GM21576 (cell line): ENCODE data around the gene BRAP.
A peak's percentile ranks its signal among the peaks of the same experiment; 100 is the strongest.
"Not testable (repeated sequence)": the region's sequence is repeated elsewhere in the genome, so short reads cannot be mapped to it uniquely, and the experiment has no call there.

Experiments
- ATAC-seq: cut with Tn5 transposase; IDR thresholded peaks from one replicate; pipeline ENCODE4 v1.9.1; 2021; ENCODE audit warnings: mild to moderate bottlenecking, moderate library complexity; ENCODE audit not compliant: unreplicated experiment

Gene BRAP

GRCh38 chr12:111685811-111686573 is at the start of gene BRAP, which contains the start of gene ACAD10:
Gene BRAP, minus strand, starts transcription at chr12:111685956. Its CDS starts 164 bp downstream, at chr12:111685792.
Gene ACAD10, plus strand, starts transcription at chr12:111686053. Its CDS starts 6,657 bp downstream, at chr12:111692710.
- ATAC-seq: peak; percentile 93

GRCh38 chr12:111733340-111733915 is 47.7 kb upstream of the BRAP start:
- ATAC-seq: no peak

- ATAC-seq: no peak
Measured at GRCh38 chr12:111732786-111733185, 47.0 kb upstream of the BRAP start.

GRCh38 chr12:111730420-111730819 is 44.7 kb upstream of the BRAP start:
- ATAC-seq: no peak

- no peak for ATAC-seq
Measured at GRCh38 chr12:111728795-111729194, 43.0 kb upstream of the BRAP start.

GRCh38 chr12:111723646-111724360 is 38.0 kb upstream of the BRAP start:
- not testable (repeated sequence) for ATAC-seq

GRCh38 chr12:111720457-111720856 is 34.7 kb upstream of the BRAP start:
- ATAC-seq: no peak

GRCh38 chr12:111719316-111719715 is 33.6 kb upstream of the BRAP start:
- ATAC-seq: not testable (repeated sequence)

- no peak for ATAC-seq
Measured at GRCh38 chr12:111715279-111715678, 29.5 kb upstream of the BRAP start.

GRCh38 chr12:111706145-111706544 is 20.4 kb upstream of the BRAP start:
- no peak for ATAC-seq

GRCh38 chr12:111705672-111706071 is 19.9 kb upstream of the BRAP start:
- ATAC-seq: no peak

GRCh38 chr12:111699962-111700361 is 14.2 kb upstream of the BRAP start:
- ATAC-seq: no peak

- no peak for ATAC-seq
Measured at GRCh38 chr12:111693818-111694217, 8.1 kb upstream of the BRAP start.

- ATAC-seq: no peak
Measured at GRCh38 chr12:111692575-111693210, 6.9 kb upstream of the BRAP start.

- no peak for ATAC-seq
Measured at GRCh38 chr12:111691262-111691661, 5.5 kb upstream of the BRAP start.

- no peak for ATAC-seq
Measured at GRCh38 chr12:111687952-111688351, 2.2 kb upstream of the BRAP start.

- ATAC-seq: no peak
Measured at GRCh38 chr12:111687255-111687654, 1.5 kb upstream of the BRAP start.

GRCh38 chr12:111686574-111687105 is 884 bp upstream of the BRAP start:
- no peak for ATAC-seq

GRCh38 chr12:111685322-111685810 is 390 bp downstream of the BRAP start:
- ATAC-seq: no peak

GRCh38 chr12:111684485-111685198 is 1.1 kb downstream of the BRAP start:
- not testable (repeated sequence) for ATAC-seq
